ENCODE results near the gene FMN2.

FMN2 gene

DNA sequence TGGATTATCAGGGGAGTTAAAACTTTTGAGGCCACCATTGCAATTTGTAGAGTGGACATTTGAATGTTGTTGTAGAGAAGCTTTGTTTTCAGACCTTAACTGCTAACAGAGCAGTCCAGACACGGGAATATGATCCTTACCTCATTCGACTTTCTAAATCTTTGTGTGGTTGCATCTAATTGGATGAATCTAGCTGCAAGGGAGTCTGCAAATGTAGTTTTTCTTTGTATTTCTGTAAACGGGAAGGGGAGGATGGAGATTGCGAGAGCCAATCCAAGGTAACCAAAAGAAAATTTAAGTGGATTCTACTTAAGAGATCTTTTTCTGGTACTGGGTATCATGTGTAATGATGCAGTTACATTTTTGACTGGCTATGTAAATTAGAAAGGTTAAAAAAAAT, 110.2 kb downstream of the FMN2 start:
- no peak for DNase-seq

DNA sequence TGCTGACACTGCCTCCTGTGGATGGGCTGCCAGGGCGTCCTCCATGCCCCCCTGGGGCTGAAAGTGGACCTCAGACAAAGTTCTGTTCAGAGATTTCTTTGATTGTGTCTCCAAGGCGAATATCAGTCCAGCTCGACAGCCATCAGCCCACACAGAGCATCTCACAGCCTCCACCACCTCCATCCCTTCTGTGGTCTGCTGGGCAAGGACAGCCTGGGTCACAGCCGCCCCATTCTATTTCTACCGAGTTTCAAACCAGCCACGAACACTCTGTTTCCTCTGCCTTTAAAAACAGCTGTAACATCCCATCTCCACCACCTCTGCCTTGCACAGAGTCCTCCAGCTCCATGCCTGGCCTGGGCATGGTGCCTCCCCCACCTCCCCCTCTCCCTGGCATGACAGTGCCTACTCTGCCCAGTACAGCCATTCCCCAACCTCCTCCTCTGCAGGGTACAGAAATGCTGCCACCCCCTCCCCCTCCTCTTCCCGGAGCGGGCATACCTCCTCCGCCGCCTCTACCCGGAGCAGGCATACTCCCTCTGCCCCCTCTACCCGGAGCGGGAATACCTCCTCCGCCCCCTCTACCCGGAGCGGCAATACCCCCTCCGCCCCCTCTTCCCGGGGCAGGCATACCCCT, 115.5 kb downstream of the FMN2 start:
- no peak for DNase-seq

DNA sequence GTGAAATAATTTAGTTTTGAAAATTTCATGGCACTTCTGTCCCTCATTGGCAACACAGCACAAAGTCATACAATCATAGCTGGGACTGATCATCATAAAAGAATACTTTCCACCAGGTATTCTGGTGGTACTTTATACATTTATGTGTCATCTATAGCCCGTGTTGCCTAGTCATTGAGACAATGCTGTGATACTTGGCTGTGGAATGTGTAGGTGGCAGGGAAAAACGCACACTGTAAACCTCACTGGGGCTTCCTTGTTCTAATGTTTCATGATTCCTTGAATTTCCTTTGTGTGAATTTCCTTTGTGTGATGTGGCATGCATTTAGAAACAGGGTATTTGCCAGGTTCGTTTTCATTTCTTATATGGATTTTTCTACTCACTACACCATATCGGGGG, 118.3 kb downstream of the FMN2 start:
- no peak for DNase-seq

DNA sequence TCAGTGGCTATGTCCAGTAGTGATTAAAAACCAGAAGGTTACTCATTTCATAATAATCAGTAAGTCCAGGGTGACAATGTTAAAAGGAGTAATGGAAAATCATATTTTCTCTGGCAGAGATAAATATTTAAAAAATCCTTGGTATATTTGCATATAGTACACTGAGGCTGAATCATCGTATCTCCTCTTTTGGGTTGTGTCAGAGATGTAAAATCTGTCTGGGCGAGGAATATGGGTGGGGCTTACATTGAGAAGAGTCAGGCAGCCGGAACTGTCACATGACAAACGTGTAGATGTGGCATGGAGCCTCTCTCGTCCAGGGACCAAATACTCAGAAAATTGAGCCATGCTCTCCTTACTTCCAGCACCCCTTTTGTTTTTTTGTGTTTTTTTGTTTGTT, 120.9 kb downstream of the FMN2 start:
- no peak for DNase-seq

DNA sequence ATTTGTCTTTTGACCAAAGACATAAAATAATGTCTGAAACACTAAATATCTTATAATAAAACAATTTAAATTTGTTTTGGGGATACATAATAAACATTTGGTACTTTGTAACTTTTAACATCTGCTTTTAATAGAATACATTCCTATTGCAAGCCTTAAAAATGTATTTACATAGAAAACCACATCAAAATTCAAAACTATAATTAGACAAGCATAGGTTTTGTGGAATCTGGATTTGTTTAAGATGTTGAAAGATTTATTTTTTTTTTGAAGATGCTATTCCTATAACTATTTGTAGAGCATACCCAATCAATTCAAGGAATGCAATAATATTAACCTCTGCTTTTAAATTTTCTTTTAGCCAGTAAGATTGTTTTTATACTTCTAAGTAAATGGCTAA, 125.7 kb downstream of the FMN2 start:
- no peak for DNase-seq

- DNase-seq = no peak
Observed at GRCh38 chr1:240219104-240219503, 127.4 kb downstream of the FMN2 start.

DNA sequence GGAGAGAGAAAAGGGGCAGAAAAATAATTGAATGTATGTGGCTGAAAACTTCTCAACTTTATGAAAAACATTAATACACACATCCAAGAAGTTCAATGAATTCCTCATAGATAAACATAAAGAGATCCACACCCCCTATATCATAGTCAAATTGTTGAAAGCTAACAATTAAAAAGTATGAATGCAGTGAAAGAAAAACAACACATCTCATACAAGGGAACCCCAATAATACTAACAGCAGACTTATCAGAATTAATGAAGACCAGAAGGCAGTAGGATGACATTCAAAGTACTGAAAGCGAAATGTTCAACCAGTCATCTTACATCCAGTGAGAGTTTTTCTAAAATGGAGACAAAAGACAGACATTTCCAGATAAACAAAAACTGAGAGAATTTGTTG, 134.4 kb downstream of the FMN2 start:
- no peak for DNase-seq

DNA sequence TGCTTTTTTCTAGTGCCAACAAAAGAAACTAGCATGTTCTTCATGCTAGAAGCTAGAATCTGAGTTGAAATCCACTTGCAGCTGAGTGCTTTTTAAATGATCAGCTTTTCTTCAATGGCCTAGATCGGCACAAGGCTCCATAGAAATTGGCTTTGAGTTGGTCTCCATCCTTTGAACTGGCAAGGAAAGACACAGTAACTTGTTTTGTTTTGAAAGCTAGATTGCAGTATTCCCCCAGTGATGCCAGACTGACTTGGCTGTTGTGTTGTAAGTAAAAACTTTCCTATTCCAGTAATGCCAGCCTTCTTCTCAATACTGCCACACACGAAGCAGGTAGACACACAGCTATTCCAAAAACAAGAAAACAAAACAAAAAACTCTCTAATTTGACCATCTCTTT, 139.1 kb downstream of the FMN2 start:
- DNase-seq = no peak

GRCh38 chr1:240232530-240232929, 140.8 kb downstream of the FMN2 start:
- no peak for DNase-seq

DNA sequence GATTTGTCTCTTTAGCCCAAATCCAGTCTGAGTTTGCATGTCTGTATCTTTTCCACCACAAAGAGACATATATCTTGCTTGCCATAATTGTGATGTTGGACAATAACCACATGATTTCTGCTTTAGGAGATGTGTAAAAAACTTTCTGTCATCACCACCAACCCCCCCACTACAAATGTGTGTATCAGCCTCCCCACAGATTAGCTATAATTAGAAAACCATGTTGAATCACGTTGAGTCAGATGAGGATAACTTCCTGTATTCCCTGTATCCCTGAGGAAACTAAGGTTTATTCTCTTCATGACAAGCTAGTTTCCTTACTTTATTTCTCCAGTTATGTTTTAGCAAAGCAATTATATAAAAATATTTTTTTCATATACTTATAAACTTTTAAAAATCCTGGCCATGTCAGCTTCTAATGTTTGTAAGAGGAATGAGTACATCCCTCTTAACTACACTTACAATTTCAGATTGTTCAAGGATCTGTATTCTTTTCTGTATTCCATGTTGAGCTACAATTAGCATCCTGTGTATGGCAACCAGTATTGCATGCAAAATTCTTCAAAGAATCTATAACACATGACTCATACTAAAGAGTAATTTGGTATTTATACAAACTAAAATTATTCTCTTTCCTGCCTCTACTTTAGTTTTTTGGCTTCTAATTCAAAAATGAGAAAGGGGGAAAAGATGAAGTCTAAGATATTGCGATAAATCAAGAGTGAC, 143.0 kb downstream of the FMN2 start:
- no peak for DNase-seq

DNA sequence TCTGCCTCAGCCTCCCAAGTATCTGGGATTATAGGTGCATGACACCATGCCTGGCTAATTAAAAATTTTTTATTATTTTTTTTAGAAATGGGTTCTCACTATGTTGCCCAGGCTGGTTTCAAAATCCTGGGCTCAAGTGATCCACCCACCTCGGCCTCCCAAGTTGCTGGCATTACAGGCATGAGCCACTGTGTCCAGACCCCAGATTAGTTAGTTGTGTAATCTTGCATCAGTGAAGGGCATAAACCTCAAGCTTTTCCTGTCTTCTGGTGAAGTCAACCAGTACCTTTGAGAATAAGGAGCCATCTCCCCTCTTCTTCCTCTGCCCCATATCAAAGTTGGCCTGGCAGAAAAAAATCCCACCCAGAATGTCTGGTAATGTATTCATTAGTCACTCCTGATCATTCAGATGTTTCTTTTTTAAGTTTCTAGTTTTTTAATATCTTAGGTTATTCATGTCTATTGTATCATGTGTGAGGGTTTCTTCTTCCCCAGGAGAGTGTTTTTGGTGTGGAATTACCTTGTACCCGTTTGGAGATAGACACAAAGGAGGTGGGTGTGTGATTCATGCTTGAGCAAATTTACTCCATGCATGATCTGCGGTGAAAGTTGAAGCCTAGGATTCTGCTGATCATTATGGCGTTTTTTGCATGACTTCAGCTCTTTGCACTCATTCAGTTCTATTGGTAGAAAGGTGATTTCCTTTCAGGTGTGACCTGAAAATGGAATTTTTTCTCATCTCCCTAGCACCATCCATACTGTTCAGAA, 144.0 kb downstream of the FMN2 start:
- DNase-seq = no peak

DNA sequence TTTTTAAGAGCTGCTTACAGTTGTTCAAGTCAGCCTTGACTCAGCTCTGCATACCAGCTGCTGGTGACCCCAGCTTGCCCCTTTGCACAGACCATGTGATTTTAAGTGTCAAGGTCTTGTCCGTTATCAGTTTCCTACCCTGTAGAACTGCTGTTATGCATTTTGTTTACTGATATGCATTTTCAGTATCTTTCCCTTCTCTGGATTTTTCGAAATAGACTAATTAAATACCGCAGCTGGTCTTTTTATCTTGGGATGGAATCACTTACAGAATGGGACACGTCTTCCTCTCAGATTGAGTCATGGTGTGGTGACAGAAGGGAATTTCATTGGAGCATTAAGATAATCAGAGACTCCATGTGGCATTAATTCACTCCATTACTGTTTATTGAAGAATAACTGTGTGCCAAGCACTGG, 145.6 kb downstream of the FMN2 start:
- DNase-seq = no peak

- no peak for DNase-seq
Observed at GRCh38 chr1:240239309-240239708, 147.6 kb downstream of the FMN2 start.

DNA sequence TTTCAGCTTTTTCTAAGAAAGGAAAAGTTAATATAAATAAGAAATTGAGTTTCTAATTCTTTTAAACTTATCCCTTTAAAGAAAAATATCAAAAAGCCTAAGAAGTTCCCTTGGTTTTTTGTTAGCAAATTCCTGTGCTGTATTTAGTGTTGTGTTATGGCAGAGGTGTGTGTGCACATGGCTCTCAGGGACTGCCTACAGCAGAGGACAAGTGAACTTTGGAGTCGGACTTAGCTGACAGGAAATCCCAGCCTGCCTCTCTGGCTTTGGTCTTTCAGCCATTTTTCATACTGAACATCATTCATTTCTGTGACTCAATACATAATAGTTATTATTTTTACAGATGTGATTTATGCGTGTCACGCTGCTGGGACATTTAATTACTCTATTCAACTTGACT, 149.6 kb downstream of the FMN2 start:
- no peak for DNase-seq

DNA sequence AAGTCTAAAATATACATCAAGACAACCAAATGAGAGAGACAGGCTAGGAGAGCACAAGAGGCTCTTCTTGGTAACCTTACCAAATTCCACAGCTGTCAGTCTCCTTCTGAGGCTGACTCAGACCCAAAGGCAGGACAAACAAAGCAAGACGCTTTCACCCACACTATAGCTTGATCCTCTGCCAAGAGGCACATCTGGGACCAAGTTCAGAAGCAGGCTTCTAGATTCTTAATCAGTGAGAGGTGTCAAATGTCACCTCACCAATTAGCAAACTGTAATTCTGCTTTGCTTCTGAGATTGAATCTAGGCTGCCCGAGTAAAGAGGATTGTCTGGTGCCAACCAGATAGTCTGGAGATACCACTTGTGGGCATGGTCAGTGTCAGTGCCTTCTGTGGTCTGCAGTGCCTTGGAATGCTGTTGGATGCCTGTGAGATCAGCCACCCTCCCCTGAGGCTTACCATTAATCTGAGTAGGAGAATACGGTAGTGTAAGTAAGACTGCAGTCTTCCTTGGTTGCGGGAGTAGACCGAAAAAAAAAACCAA, 151.0 kb downstream of the FMN2 start:
- no peak for DNase-seq

DNA sequence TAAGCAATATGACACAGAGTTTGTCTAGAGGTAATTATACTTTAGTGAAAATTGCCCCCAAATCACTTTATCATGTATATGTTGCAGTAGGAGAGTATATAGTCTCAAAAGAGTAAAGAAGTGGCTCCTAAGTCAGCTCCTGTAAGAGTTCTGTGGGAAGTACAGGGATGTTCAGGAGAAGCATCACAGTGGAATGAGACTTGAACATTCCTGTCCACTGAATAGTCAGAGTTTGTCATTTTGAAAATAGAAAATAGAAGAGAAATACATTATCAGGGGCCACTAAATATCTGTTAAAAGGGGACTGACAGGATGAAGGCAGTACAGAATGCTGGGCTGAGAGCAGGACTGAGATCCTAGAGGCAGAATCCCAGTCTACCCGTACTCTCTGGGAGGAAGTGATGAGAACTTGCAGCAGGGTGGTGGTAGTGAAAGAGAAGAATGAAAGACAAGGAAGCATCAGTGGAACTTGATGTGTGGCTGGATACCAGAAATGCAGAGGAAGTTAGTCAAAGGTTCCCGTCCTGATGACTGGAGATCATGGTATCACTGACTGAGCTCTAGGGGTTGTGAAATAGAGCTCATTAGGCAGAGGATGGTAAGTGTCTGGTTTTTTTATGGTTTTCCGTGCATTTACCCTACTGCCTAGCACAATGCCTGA, 153.4 kb downstream of the FMN2 start:
- no peak for DNase-seq

DNA sequence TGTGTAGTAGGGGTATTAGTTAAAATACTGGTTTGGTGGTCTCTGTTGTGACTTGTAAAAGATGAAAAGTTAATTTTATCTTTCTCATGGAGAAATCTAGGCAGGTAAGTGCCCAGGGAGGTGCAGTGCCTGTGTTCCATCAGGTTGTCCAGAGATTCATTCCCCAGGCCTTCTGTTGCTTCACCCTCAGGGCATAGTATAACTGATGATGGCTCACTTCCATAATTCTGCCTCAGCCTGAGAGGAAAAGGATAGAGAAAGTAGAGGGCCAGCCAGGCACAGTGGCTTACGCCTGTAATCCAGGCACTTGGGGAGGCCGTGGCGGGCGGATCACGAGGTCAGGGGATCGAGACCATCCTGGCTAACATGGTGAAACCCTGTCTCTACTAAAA, 153.9 kb downstream of the FMN2 start:
- DNase-seq = no peak

- no peak for DNase-seq
Observed at GRCh38 chr1:240247899-240248298, 156.2 kb downstream of the FMN2 start.

DNA sequence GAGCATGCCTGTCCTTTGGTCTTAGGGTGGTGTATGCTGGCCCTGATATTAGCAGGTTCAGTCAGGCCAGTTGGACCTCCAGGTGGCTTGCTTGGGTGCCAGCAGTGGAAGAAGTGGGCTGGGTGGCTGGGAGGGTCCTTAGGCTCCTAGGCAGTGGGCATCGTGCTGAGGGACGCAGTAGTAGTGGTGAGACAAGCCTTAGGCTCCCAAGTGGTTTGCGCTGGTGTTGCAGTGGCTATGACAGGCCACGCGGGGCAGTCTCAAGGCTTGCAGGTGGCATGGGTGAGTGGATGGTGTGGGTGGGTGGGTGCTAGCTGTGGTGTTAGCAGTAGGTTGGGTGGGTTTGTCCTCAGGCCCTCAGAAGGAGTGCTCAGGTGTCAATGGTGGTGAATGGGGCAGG, 162.3 kb downstream of the FMN2 start:
- DNase-seq = no peak

GRCh38 chr1:240254778-240255291, 163.2 kb downstream of the FMN2 start:
- no peak for DNase-seq

- no peak for DNase-seq
Observed at GRCh38 chr1:240255922-240256321, 164.2 kb downstream of the FMN2 start.

GRCh38 chr1:240256836-240257503, 165.3 kb downstream of the FMN2 start:
- DNase-seq = no peak

GRCh38 chr1:240258910-240259309, 167.2 kb downstream of the FMN2 start:
- DNase-seq = no peak

Measured in NCI-H1092 (cell line).